H1 (cell line): ENCODE measurements around the gene DDAH2. TPM values are rescaled to one million over a fixed set of nuclear protein-coding genes. Genes with fewer than 3 reads are reported as not detected.

Experiments used
- CTCF ChIA-PET: fragments of 300-600 bp; sonication (Branson Sonifier 250); formaldehyde crosslinking; loops from one replicate; lab custom pipeline; 2021; ENCODE audit not compliant: partially characterized antibody; lab: Charles Lee
- POLR2A ChIA-PET: fragments of 300-600 bp; sonication (Branson Sonifier 250); formaldehyde crosslinking; loops from one replicate; lab custom pipeline; 2021; ENCODE audit warnings: inconsistent platforms; ENCODE audit not compliant: partially characterized antibody; lab: Charles Lee
- DNase-seq, 2 experiments: peaks; one replicate each; pipeline versions ENCODE4 v3.0.0 to v3.0.0-alpha.2; 2010 to 2022; ENCODE audit warnings: low spot score in 2 of 2, low read depth in 1 of 2, mixed read lengths in 1 of 2
- FAIRE-seq: peaks from 2 replicates; lab custom pipeline; 2011; peaks lifted over from hg19 to GRCh38; lab: Jason Lieb, UNC
- H2AFZ ChIP-seq: 2 replicates; pipeline ENCODE4 v1.8.1; 2012; ENCODE audit warnings: low read length, inconsistent platforms
- H2AK5ac ChIP-seq: 2 replicates; pipeline ENCODE4 v1.6.1; 2013; ENCODE audit warnings: low read depth, low read length
- H2BK120ac ChIP-seq: replicated peaks from 2 replicates; pipeline ENCODE3; 2013; ENCODE audit warnings: low read depth, low read length, inconsistent platforms
- H2BK12ac ChIP-seq: 2 replicates; pipeline ENCODE4 v1.6.1; 2013; ENCODE audit warnings: low read depth, low read length
- H2BK15ac ChIP-seq: 2 replicates; pipeline ENCODE4 v1.6.1; 2013; ENCODE audit warnings: low read length
- H2BK20ac ChIP-seq: 2 replicates; pipeline ENCODE4 v1.6.1; 2013; ENCODE audit warnings: low read length
- H2BK5ac ChIP-seq: 2 replicates; pipeline ENCODE4 v1.6.1; 2013; ENCODE audit warnings: low read depth, low read length
- H3K14ac ChIP-seq: 2 replicates; pipeline ENCODE4 v1.6.1; 2013; ENCODE audit warnings: inconsistent platforms; ENCODE audit not compliant: insufficient read length
- H3K18ac ChIP-seq: 2 replicates; pipeline ENCODE4 v1.6.1; 2013; ENCODE audit warnings: low read length; ENCODE audit errors: extremely low read depth
- H3K23ac ChIP-seq: 2 replicates; pipeline ENCODE4 v1.6.1; 2013; ENCODE audit warnings: inconsistent platforms; ENCODE audit not compliant: insufficient read length
- H3K23me2 ChIP-seq: 2 replicates; pipeline ENCODE4 v1.6.1; 2013; ENCODE audit warnings: low read depth, low read length
- H3K27ac ChIP-seq: 2 replicates; pipeline ENCODE4 v1.6.1; 2011; ENCODE audit warnings: low read depth, low read length, inconsistent platforms
- H3K27me3 ChIP-seq, 4 experiments: replicated peaks in 1 of 4; 1 replicate in 1 of 4; 2 replicates in 3 of 4; pipeline versions ENCODE4 v1.6.1 to v1.8.1; 2011 to 2013; ENCODE audit warnings: low read length in 3 of 4, mild to moderate bottlenecking in 3 of 4, inconsistent platforms in 2 of 4, mixed read lengths in 2 of 4, moderate library complexity in 1 of 4; ENCODE audit not compliant: control insufficient read depth in 3 of 4, insufficient read depth in 3 of 4; ENCODE audit errors: extremely low read depth in 1 of 4
- H3K36me3 ChIP-seq, 4 experiments: 2 replicates each; pipeline versions ENCODE4 v1.6.1 to v1.8.1; 2011 to 2013; ENCODE audit warnings: mild to moderate bottlenecking in 4 of 4, low read length in 3 of 4, moderate library complexity in 2 of 4, control low read depth in 1 of 4, inconsistent platforms in 1 of 4; ENCODE audit not compliant: insufficient read depth in 4 of 4, control insufficient read depth in 2 of 4
- H3K4ac ChIP-seq: replicated peaks from 2 replicates; pipeline ENCODE3; 2013; ENCODE audit warnings: low read length, low read depth, mixed read lengths, inconsistent platforms; ENCODE audit not compliant: insufficient read length
- H3K4me1 ChIP-seq, 4 experiments: replicated peaks in 1 of 4; 1 replicate in 1 of 4; 2 replicates in 3 of 4; pipeline versions ENCODE4 v1.6.1 to v1.8.1; 2011 to 2013; ENCODE audit warnings: low read length in 3 of 4, inconsistent platforms in 2 of 4, mixed read lengths in 1 of 4; ENCODE audit not compliant: insufficient read depth in 4 of 4, control insufficient read depth in 3 of 4
- H3K4me2 ChIP-seq, 2 experiments: 2 replicates each; pipeline versions ENCODE4 v1.6.1 to v1.8.1; 2011 to 2013; ENCODE audit warnings: low read depth in 2 of 2, low read length in 2 of 2, control low read depth in 1 of 2, inconsistent platforms in 1 of 2, mild to moderate bottlenecking in 1 of 2; ENCODE audit not compliant: insufficient read depth in 1 of 2
- H3K4me3 ChIP-seq, 4 experiments: fragments of 200-600, 300-600 bp in 1 of 4; sonication (generic), shearing (Covaris generic), sonication (Bioruptor Twin) in 1 of 4; 2 replicates each; pipeline versions ENCODE4 v1.5.1 to v1.8.1; 2011 to 2016; ENCODE audit warnings: low read length in 4 of 4, low read depth in 3 of 4, control low read depth in 2 of 4, inconsistent platforms in 2 of 4, mild to moderate bottlenecking in 2 of 4, mixed read lengths in 1 of 4, moderate library complexity in 1 of 4; ENCODE audit not compliant: insufficient read depth in 2 of 4; ENCODE audit errors: extremely low read depth in 1 of 4
- H3K56ac ChIP-seq: replicated peaks from 2 replicates; pipeline ENCODE3; 2013; ENCODE audit warnings: low read depth, mild to moderate bottlenecking, mixed read lengths, low read length, inconsistent platforms; ENCODE audit not compliant: insufficient read length
- H3K79me1 ChIP-seq: 2 replicates; pipeline ENCODE4 v1.6.1; 2013; ENCODE audit warnings: low read depth, low read length, control low read depth
- H3K79me2 ChIP-seq, 2 experiments: 2 replicates each; pipeline versions ENCODE4 v1.6.1 to v1.8.1; 2012 to 2013; ENCODE audit warnings: low read length in 2 of 2, mild to moderate bottlenecking in 2 of 2, inconsistent platforms in 1 of 2; ENCODE audit not compliant: insufficient read depth in 2 of 2, control insufficient read depth in 1 of 2
- H3K9ac ChIP-seq, 4 experiments: replicated peaks in 1 of 4; 1 replicate in 1 of 4; 2 replicates in 3 of 4; pipeline versions ENCODE4 v1.6.1 to v1.8.1; 2011 to 2013; ENCODE audit warnings: low read depth in 3 of 4, low read length in 3 of 4, control low read depth in 2 of 4, mild to moderate bottlenecking in 2 of 4, moderate library complexity in 2 of 4, inconsistent platforms in 1 of 4; ENCODE audit errors: extremely low read depth in 1 of 4
- H3K9me3 ChIP-seq, 2 experiments: 2 replicates each; pipeline versions ENCODE4 v1.6.1 to v1.8.1; 2012 to 2013; ENCODE audit warnings: mild to moderate bottlenecking in 2 of 2, moderate library complexity in 2 of 2, control low read depth in 1 of 2, inconsistent platforms in 1 of 2, low read depth in 1 of 2, low read length in 1 of 2, mixed read lengths in 1 of 2; ENCODE audit not compliant: insufficient read depth in 2 of 2
- H4K20me1 ChIP-seq, 2 experiments: replicated peaks in 1 of 2; 2 replicates each; pipeline versions ENCODE3 to v1.8.1; 2011 to 2013; ENCODE audit warnings: inconsistent platforms in 2 of 2, low read length in 2 of 2, mild to moderate bottlenecking in 1 of 2; ENCODE audit not compliant: insufficient read depth in 2 of 2, control insufficient read depth in 1 of 2
- H4K5ac ChIP-seq: 2 replicates; pipeline ENCODE4 v1.6.1; 2013; ENCODE audit warnings: low read length, low read depth, mixed read lengths, inconsistent platforms; ENCODE audit not compliant: insufficient read length
- H4K8ac ChIP-seq: 2 replicates; pipeline ENCODE4 v1.8.0; 2013; ENCODE audit warnings: mild to moderate bottlenecking, moderate library complexity, low read length, inconsistent platforms; ENCODE audit not compliant: insufficient read depth; ENCODE audit errors: extremely low read depth
- H4K91ac ChIP-seq: replicated peaks from 2 replicates; pipeline ENCODE3; 2013; ENCODE audit warnings: low read length, mixed read lengths, inconsistent platforms; ENCODE audit not compliant: insufficient read length
- BACH1 ChIP-seq: IDR thresholded peaks from 2 replicates; pipeline ENCODE4 v1.6.1; 2012; ENCODE audit warnings: low read length, improper control_type of control experiment
- BRCA1 ChIP-seq: IDR thresholded peaks from 2 replicates; pipeline ENCODE4 v1.6.1; 2012; ENCODE audit warnings: low read depth, low read length, improper control_type of control experiment
- CBX8 ChIP-seq: fragments of 300-800, 300-1000 bp; sonication (generic); IDR thresholded peaks from 2 replicates; pipeline ENCODE4 v1.7.1; 2016; ENCODE audit warnings: low read depth, low read length, borderline replicate concordance
- EGR1 ChIP-seq: IDR thresholded peaks from 2 replicates; pipeline ENCODE4 v1.6.1; 2011; ENCODE audit warnings: low read depth, low read length, borderline replicate concordance
- EZH2 ChIP-seq: fragments of 200-600 bp; sonication (generic); IDR thresholded peaks from 2 replicates; pipeline ENCODE4 v1.7.1; 2012; ENCODE audit warnings: low read depth, mild to moderate bottlenecking, moderate library complexity, low read length, inconsistent platforms; ENCODE audit not compliant: severe bottlenecking
- MAFK ChIP-seq: IDR thresholded peaks from 2 replicates; pipeline ENCODE4 v1.6.1; 2012; ENCODE audit warnings: low read depth, mild to moderate bottlenecking, improper control_type of control experiment, low read length
- NRF1 ChIP-seq: IDR thresholded peaks from 2 replicates; pipeline ENCODE4 v1.6.1; 2011; ENCODE audit warnings: mild to moderate bottlenecking, low read depth, low read length, improper control_type of control experiment
- POLR2A ChIP-seq, 2 experiments: IDR thresholded peaks; 1 replicate in 1 of 2; 2 replicates in 1 of 2; pipeline ENCODE4 v1.6.1; 2011; ENCODE audit warnings: low read depth in 2 of 2, low read length in 2 of 2, mild to moderate bottlenecking in 2 of 2; ENCODE audit errors: control extremely low read depth in 1 of 2
- POU5F1 ChIP-seq: IDR thresholded peaks from 2 replicates; pipeline ENCODE4 v1.6.1; 2011; ENCODE audit warnings: low read depth, mild to moderate bottlenecking, low read length, moderate library complexity
- RNF2 ChIP-seq: fragments of 200-900, 300-1000 bp; sonication (generic); IDR thresholded peaks from 2 replicates; pipeline ENCODE4 v1.7.1; 2016; ENCODE audit warnings: borderline replicate concordance, low read depth, mild to moderate bottlenecking, antibody characterized with exemption, low read length; ENCODE audit not compliant: poor library complexity, severe bottlenecking; ENCODE audit errors: missing control alignments
- TCF12 ChIP-seq: IDR thresholded peaks from 2 replicates; pipeline ENCODE4 v1.6.1; 2011; ENCODE audit warnings: low read depth, mild to moderate bottlenecking, low read length
- TEAD4 ChIP-seq: IDR thresholded peaks from 2 replicates; pipeline ENCODE4 v1.6.1; 2012; ENCODE audit warnings: low read depth, low read length, inconsistent platforms, mixed read lengths
- WGBS, 2 experiments: shearing (Covaris generic) in 1 of 2; methylation state at CpG; one replicate each; pipeline versions ENCODE4 v1.1.6 to v1.1.7; 2013 to 2015; ENCODE audit warnings: low lambda C conversion rate in 2 of 2, mixed read lengths in 2 of 2, inconsistent platforms in 1 of 2, low coverage in 1 of 2, missing lambda C conversion rate in 1 of 2; ENCODE audit not compliant: insufficient replicate concordance in 2 of 2, insufficient coverage in 1 of 2, insufficient read length in 1 of 2; ENCODE audit errors: extremely low coverage in 1 of 2, missing lambda C conversion rate in 1 of 2; 5-methylcytosine and 5-hydroxymethylcytosine counted together
- polyA plus RNA-seq, 7 experiments: library from polyadenylated mRNA; depleted of rRNA in 3 of 7; stranded (reverse) in 5 of 7; unstranded in 2 of 7; fragments of >200 nt in 5 of 7; fragments of 200-250 nt in 2 of 7; gene quantifications; 1 replicate in 5 of 7; 2 replicates in 1 of 7; 4 replicates in 1 of 7; pipeline versions ENCODE4 v1.2.1 to v1.2.3, GENCODE V29; 2011 to 2013; ENCODE audit warnings: missing spikeins in 2 of 7, mixed read lengths in 2 of 7
- total RNA-seq: library from RNA; stranded (reverse); fragmentation: NEBNext Ultra II Directional; extraction: Animal tissue kit (Norgen Biotek cat#: 25700); gene quantifications from 2 replicates; pipeline ENCODE4 v1.2.1, GENCODE V29; 2021
- TF ChIP-seq, protein P1 (sequence below): IDR thresholded peaks from 2 replicates; pipeline ENCODE4 v1.6.1; 2011; ENCODE audit warnings: low read depth, mild to moderate bottlenecking, low read length; ENCODE audit not compliant: insufficient read depth

DDAH2 gene
- total and polyA plus RNA-seq, 2 of the 8 experiments (the other 6 are each of a cell fraction or from before 2014, with no cell fraction given) = 53.3 to 73.5 TPM

DNA sequence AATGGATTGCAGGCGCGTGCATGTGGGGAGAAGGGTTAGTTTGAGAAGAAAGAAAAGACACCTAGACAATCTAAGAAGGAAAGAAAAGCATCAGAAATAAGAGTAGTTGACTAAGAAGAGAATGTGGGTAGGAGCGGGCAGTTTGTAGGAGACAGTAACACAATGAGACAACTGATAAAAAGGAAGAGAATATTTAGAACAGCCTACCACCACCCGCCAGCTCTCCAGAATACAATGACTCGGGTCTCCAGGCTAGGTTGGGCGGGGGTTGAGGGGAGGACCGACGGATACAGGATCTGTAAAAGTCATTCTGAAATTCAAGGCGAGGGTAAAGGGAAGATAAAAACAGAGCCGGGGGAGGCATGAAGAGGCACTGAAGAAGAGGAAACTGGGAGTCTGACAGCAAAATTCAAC is 26.7 kb downstream of the DDAH2 start:
- H2AK5ac ChIP-seq = no peak overlapping the region
- peaks cover 6% of the 10 kb centered on the region for H3K79me1 ChIP-seq
- H2BK15ac ChIP-seq = no peak overlapping the region
- peak overlapping the region; percentile 69 to 94 (median 90) for H3K4me3 ChIP-seq
- WGBS, 2 experiments = 9% methylated on average over 10 of the region's 10 CpGs; no CpG with 5 or more reads in 1 of the 2 experiments
- no peak overlapping the region; the same call in 1 of the 2 replicates for H3K18ac ChIP-seq
- H3K4me1 ChIP-seq = peaks cover 2 to 5% (median 3%) of the 10 kb centered on the region in 4 experiments; a peak in 4 of 7 replicates
- no peaks in the 10 kb centered on the region for H4K20me1 ChIP-seq
- DNase-seq (no peak), FAIRE-seq (no peak)
- no peak overlapping the region for H4K5ac ChIP-seq
- H3K9me3 ChIP-seq = no peaks in the 10 kb centered on the region
- H4K8ac ChIP-seq = no peak overlapping the region
- peaks cover 0 to 7% of the 10 kb centered on the region in 2 experiments; a peak in 2 of 4 replicates for H3K79me2 ChIP-seq
- no peak overlapping the region for H2BK20ac ChIP-seq
- H3K4ac ChIP-seq = no peak overlapping the region
- CTCF ChIA-PET = interaction anchor here (1.1 to 1.8 kb wide), 3 partner anchors 8 to 28 kb away, joined by 3 to 5 read pairs (median 5); no protein-coding TSS in a partner anchor
- H3K27me3 ChIP-seq = no peaks in the 10 kb centered on the region
- H3K23me2 ChIP-seq = peaks cover 8% of the 10 kb centered on the region; the same call in 1 of the 2 replicates
- H3K4me2 ChIP-seq = peak overlapping the region; percentile 68 to 82
- H3K56ac ChIP-seq = peak overlapping the region; percentile 22
- H3K9ac ChIP-seq = peak overlapping the region; percentile 65 to 85 (median 80)
- no peak overlapping the region for H3K23ac ChIP-seq
- peak overlapping the region; percentile 89; the same call in 1 of the 2 replicates for H3K27ac ChIP-seq
- H3K36me3 ChIP-seq = peaks cover 0 to 4% (median under 1%) of the 10 kb centered on the region in 4 experiments; a peak in 3 of 8 replicates
- no peak overlapping the region for H4K91ac ChIP-seq
- H2BK12ac ChIP-seq = peak overlapping the region; percentile 39; the same call in 1 of the 2 replicates
- POLR2A ChIA-PET = interaction anchor here (0.7 to 3.2 kb wide), 14 partner anchors 11 to 164 kb away, joined by 3 to 36 read pairs (median 3); partner anchors contain the start of genes DDAH2, GPANK1, LSM2 and LY6G5C
- H2BK5ac ChIP-seq = peak overlapping the region; percentile 81
- no peak overlapping the region for H2BK120ac ChIP-seq
- peak overlapping the region; percentile 43; the same call in 1 of the 2 replicates for H2AFZ ChIP-seq
- no peak overlapping the region for H3K14ac ChIP-seq
- TF ChIP-seq BACH1 (no peak), RNF2 (no peak), TCF12 (no peak), CBX8 (no peak), BRCA1 (no peak), TEAD4 (no peak), MAFK (no peak), NRF1 (no peak), POU5F1 (no peak), POLR2A (IDR thresholded peaks at IDR 0.05; ENCODE audit: control extremely low read depth in 1 of 2, low read depth in 2 of 2, low read length in 2 of 2) (no peak), EGR1 (no peak), EZH2 (no peak)
- TF ChIP-seq, protein P1, sequence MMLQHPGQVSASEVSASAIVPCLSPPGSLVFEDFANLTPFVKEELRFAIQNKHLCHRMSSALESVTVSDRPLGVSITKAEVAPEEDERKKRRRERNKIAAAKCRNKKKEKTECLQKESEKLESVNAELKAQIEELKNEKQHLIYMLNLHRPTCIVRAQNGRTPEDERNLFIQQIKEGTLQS = no peak
